IMR-90 (cell line): ENCODE data around the gene GABPA. TPM values are rescaled to one million over a fixed set of nuclear protein-coding genes. Genes with fewer than 3 reads are reported as not detected.

Source experiments
- ATAC-seq: fragments of 200-7000 bp; cut with Tn5 transposase; 2 replicates; pipeline ENCODE4 v1.9.1; 2020; ENCODE audit warnings: low read depth, mild to moderate bottlenecking, moderate library complexity
- BruUV-seq: library from RNA; stranded (reverse); fragments of 400-500 nt; replicated peaks from 2 replicates; lab custom pipeline; 2021; lab: Mats Ljungman, UMichigan
- CTCF ChIA-PET: fragments of 300-600 bp; formaldehyde crosslinking; extraction: SDS; loops from one replicate; lab custom pipeline; 2021; ENCODE audit warnings: antibody characterized with exemption; lab: Yijun Ruan, JAX
- POLR2A ChIA-PET: fragments of 300-600 bp; sonication (Branson Sonifier 250); formaldehyde crosslinking; loops from one replicate; lab custom pipeline; 2022; ENCODE audit warnings: antibody characterized with exemption; ENCODE audit not compliant: unreplicated experiment; lab: Charles Lee
- DNase-seq: peaks from one replicate; pipeline ENCODE4 v3.0.0; 2013
- H2AFZ ChIP-seq: replicated peaks from 2 replicates; pipeline ENCODE3; 2013; ENCODE audit warnings: low read length, mild to moderate bottlenecking; ENCODE audit not compliant: poor library complexity
- H2AK5ac ChIP-seq: 2 replicates; pipeline ENCODE4 v1.6.1; 2013; ENCODE audit warnings: low read depth, low read length, inconsistent platforms
- H2AK9ac ChIP-seq: replicated peaks from 2 replicates; pipeline ENCODE3; 2013; ENCODE audit warnings: mild to moderate bottlenecking, low read depth, low read length, moderate library complexity; ENCODE audit not compliant: poor library complexity
- H2BK120ac ChIP-seq: 2 replicates; pipeline ENCODE4 v1.6.1; 2013; ENCODE audit warnings: low read depth, low read length, inconsistent platforms
- H2BK15ac ChIP-seq: 3 replicates; pipeline ENCODE4 v1.6.1; 2013; ENCODE audit warnings: low read depth, low read length, inconsistent platforms
- H2BK20ac ChIP-seq: 2 replicates; pipeline ENCODE4 v1.6.1; 2013; ENCODE audit warnings: low read depth, mild to moderate bottlenecking, inconsistent platforms, low read length, moderate library complexity
- H2BK5ac ChIP-seq: 2 replicates; pipeline ENCODE4 v1.6.1; 2013; ENCODE audit warnings: mild to moderate bottlenecking, low read depth, low read length, inconsistent platforms; ENCODE audit not compliant: poor library complexity, severe bottlenecking
- H3K14ac ChIP-seq: replicated peaks from 2 replicates; pipeline ENCODE4 v1.6.1; 2013; ENCODE audit warnings: low read depth, low read length, inconsistent platforms
- H3K18ac ChIP-seq: 2 replicates; pipeline ENCODE4 v1.6.1; 2013; ENCODE audit warnings: low read depth, low read length, control low read depth
- H3K23ac ChIP-seq: 2 replicates; pipeline ENCODE4 v1.6.1; 2013; ENCODE audit warnings: low read depth, low read length, inconsistent platforms
- H3K27ac ChIP-seq: 2 replicates; pipeline ENCODE4 v1.5.1; 2013; ENCODE audit warnings: mild to moderate bottlenecking, control low read depth, low read length; ENCODE audit not compliant: insufficient read depth
- H3K27me3 ChIP-seq: 2 replicates; pipeline ENCODE4 v1.6.1; 2013; ENCODE audit warnings: low read length; ENCODE audit not compliant: control insufficient read depth, insufficient read depth
- H3K36me3 ChIP-seq: 2 replicates; pipeline ENCODE4 v1.6.1; 2013; ENCODE audit warnings: low read length, mixed read lengths; ENCODE audit not compliant: control insufficient read depth, insufficient read depth
- H3K4ac ChIP-seq: 2 replicates; pipeline ENCODE4 v1.6.1; 2013; ENCODE audit warnings: low read depth, low read length, inconsistent platforms
- H3K4me1 ChIP-seq: 2 replicates; pipeline ENCODE4 v1.6.1; 2013; ENCODE audit warnings: low read length, mixed read lengths; ENCODE audit not compliant: control insufficient read depth, insufficient read depth
- H3K4me2 ChIP-seq: 2 replicates; pipeline ENCODE4 v1.6.1; 2013; ENCODE audit warnings: low read depth, mild to moderate bottlenecking, control low read depth, low read length, moderate library complexity
- H3K4me3 ChIP-seq: 2 replicates; pipeline ENCODE4 v1.5.1; 2013; ENCODE audit warnings: low read depth, mild to moderate bottlenecking, control low read depth, low read length, moderate library complexity; ENCODE audit not compliant: insufficient read depth
- H3K56ac ChIP-seq: 2 replicates; pipeline ENCODE4 v1.6.1; 2013; ENCODE audit warnings: low read length, inconsistent platforms; ENCODE audit not compliant: insufficient read depth; ENCODE audit errors: extremely low read depth
- H3K79me1 ChIP-seq, 2 experiments: 2 replicates each; pipeline ENCODE4 v1.6.1; 2013; ENCODE audit warnings: low read length in 2 of 2, inconsistent platforms in 1 of 2, low read depth in 1 of 2
- H3K9ac ChIP-seq: 2 replicates; pipeline ENCODE4 v1.6.1; 2013; ENCODE audit warnings: low read depth, low read length, control low read depth
- H3K9me1 ChIP-seq: 2 replicates; pipeline ENCODE4 v1.6.1; 2013; ENCODE audit warnings: low read length, inconsistent platforms; ENCODE audit not compliant: insufficient read depth
- H3K9me3 ChIP-seq: 2 replicates; pipeline ENCODE4 v1.6.1; 2013; ENCODE audit warnings: low read length; ENCODE audit not compliant: control insufficient read depth, insufficient read depth
- H4K20me1 ChIP-seq: 2 replicates; pipeline ENCODE4 v1.6.1; 2013; ENCODE audit warnings: low read length, inconsistent platforms; ENCODE audit not compliant: insufficient read depth
- H4K5ac ChIP-seq: 2 replicates; pipeline ENCODE4 v1.6.1; 2013; ENCODE audit warnings: mild to moderate bottlenecking, low read depth, low read length, control low read depth
- H4K8ac ChIP-seq, 2 experiments: 2 replicates each; pipeline ENCODE4 v1.6.1; 2013; ENCODE audit warnings: low read depth in 2 of 2, low read length in 2 of 2, control low read depth in 1 of 2, inconsistent platforms in 1 of 2
- H4K91ac ChIP-seq: 2 replicates; pipeline ENCODE4 v1.6.1; 2013; ENCODE audit warnings: low read depth, low read length, inconsistent platforms; ENCODE audit not compliant: insufficient read depth
- CEBPB ChIP-seq: IDR thresholded peaks from 2 replicates; pipeline ENCODE4 v1.6.1; 2012; ENCODE audit warnings: low read depth, low read length, improper control_type of control experiment
- FOS ChIP-seq: fragments of 150-350 bp; IDR thresholded peaks from 2 replicates; pipeline ENCODE4 v1.6.1; 2016; ENCODE audit warnings: low read depth, low read length
- WGBS, 2 experiments: methylation state at CpG; one replicate each; pipeline versions ENCODE4 v1.1.5 to v1.1.7; 2013; ENCODE audit warnings: missing lambda C conversion rate in 2 of 2; ENCODE audit not compliant: insufficient read length in 1 of 2; ENCODE audit errors: extremely low coverage in 2 of 2; 5-methylcytosine and 5-hydroxymethylcytosine counted together
- dilution Hi-C: fragments of 300-500 bp; cut with HindIII; formaldehyde crosslinking; loops from one replicate; pipeline ENCODE4 v1.14.3; 2018; ENCODE audit warnings: low sequenced_read_pairs; ENCODE audit not compliant: unreplicated experiment
- in situ Hi-C: fragments of 300-500 bp; cut with MboI; formaldehyde crosslinking; loops from 3 replicates; pipeline ENCODE4 v1.14.3; 2019; ENCODE audit warnings: low sequenced_read_pairs, inconsistent platforms, mixed read lengths
- intact Hi-C: fragments of 100-400 bp; cut with micrococcal nuclease; formaldehyde crosslinking; loops from 2 replicates; pipeline ENCODE4 v1.10.0; 2022
- polyA plus RNA-seq, 3 experiments: library from polyadenylated mRNA; depleted of rRNA; stranded (reverse); fragments of >200 nt; gene quantifications; 2 replicates each; pipeline ENCODE4 v1.2.3, GENCODE V29; 2012; ENCODE audit warnings: low replicate concordance in 1 of 3
- total RNA-seq: library from RNA; depleted of rRNA; stranded (reverse); fragments of >200 nt; gene quantifications from 2 replicates; pipeline ENCODE4 v1.2.3, GENCODE V29; 2012

Gene GABPA
- total and polyA plus RNA-seq, 2 of the 4 experiments (the other 2 are of a cell fraction), result 9.0 to 17.0 TPM

DNA sequence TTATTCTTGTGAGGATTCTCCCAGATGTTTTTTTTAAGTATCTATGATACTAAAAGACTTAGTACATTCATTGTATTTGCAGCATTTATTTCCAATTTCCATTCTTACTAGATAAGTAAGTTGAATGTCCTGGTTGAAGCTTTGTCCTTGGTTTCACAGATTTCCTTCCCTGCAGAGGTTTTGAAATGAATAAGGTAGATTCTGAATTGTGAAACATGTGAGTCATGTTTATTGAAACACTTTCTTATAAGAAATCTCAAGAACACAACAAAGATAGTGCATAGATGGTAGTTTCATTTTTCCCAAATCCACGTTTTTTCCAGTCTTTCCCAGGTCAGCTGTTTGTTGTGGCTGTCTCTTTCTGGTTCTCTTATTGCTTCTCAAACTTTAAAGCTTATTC, 24.8 kb downstream of the GABPA start:
- Histone ChIP-seq H3K27me3 (no peaks in the 10 kb centered on the region), H3K23ac (no peak overlapping the region), H2AK9ac (no peak overlapping the region), H3K9ac (no peak overlapping the region), H3K4me1 (peaks cover 5% of the 10 kb centered on the region), H3K9me1 (no peaks in the 10 kb centered on the region; the same call in 1 of the 2 replicates), H3K36me3 (peaks cover 17% of the 10 kb centered on the region; the same call in 1 of the 2 replicates), H3K4ac (no peak overlapping the region), H3K4me3 (no peak overlapping the region), H3K18ac (no peak overlapping the region), H3K14ac (no peak overlapping the region), H3K56ac (no peak overlapping the region), H4K20me1 (no peaks in the 10 kb centered on the region), H2BK20ac (no peak overlapping the region), H2AFZ (no peak overlapping the region), H3K9me3 (no peaks in the 10 kb centered on the region), H3K4me2 (peak overlapping the region; percentile 63; the same call in 1 of the 2 replicates), H4K5ac (no peak overlapping the region), H4K8ac (no peak overlapping the region), H3K27ac (no peak overlapping the region), H2BK5ac (no peak overlapping the region), H4K91ac (no peak overlapping the region), H2BK15ac (no peak overlapping the region), H2BK120ac (no peak overlapping the region), H2AK5ac (no peak overlapping the region), H3K79me1 (0 out of 4 replicates have a peak, but pooled peaks cover 3 to 4% of the 10 kb centered on the region in 2 experiments)
- no CpG with 5 or more reads among the region's 1 CpG for WGBS, 2 experiments
- DNase-seq, result peak; percentile 51
- in situ Hi-C loops, result no loop called here
- intact Hi-C loops, result no loop called here
- ChIA-PET POLR2A (interaction anchor here (0.6 kb wide), 1 partner anchor 198 kb away, joined by 3 read pairs; no protein-coding TSS in a partner anchor), CTCF (interaction anchor here (0.6 to 1.2 kb wide), 4 partner anchors 8 to 67 kb away, joined by 3 to 10 read pairs (median 3); no protein-coding TSS in a partner anchor)
- no peak for TF ChIP-seq FOS
- TF ChIP-seq CEBPB, result peak; percentile 58
- BruUV-seq, result no TSS peak
- ATAC-seq, result peak; percentile 42
- dilution Hi-C loops, result no loop called here
